Lung (tissue), 12 donors: ENCODE data around the gene HMGCS2. TPM values are rescaled to one million over a fixed set of nuclear protein-coding genes. Genes with fewer than 3 reads are reported as not detected.

ENCODE experiments used
- ATAC-seq: fragments of 200-7000 bp; cut with Tn5 transposase; one replicate; pipeline ENCODE4 v1.9.1; 2020; ENCODE audit warnings: moderate number of reproducible peaks; ENCODE audit not compliant: insufficient read depth, low FRiP score
- DNase-seq, 3 donors: peaks; one replicate each; pipeline ENCODE4 v3.0.0-alpha.2; 2013 to 2017
- H3K27ac ChIP-seq, 2 donors: one replicate each; pipeline ENCODE4 v1.5.1; 2013; ENCODE audit warnings: mild to moderate bottlenecking in 2 of 2, moderate library complexity in 2 of 2, control low read depth in 1 of 2, inconsistent platforms in 1 of 2, low read depth in 1 of 2, low read length in 1 of 2
- H3K27me3 ChIP-seq, 3 donors: one replicate each; pipeline ENCODE4 v1.5.1; 2013; ENCODE audit warnings: low read length in 2 of 3; ENCODE audit not compliant: control insufficient read depth in 3 of 3, insufficient read depth in 3 of 3
- H3K36me3 ChIP-seq, 4 donors: one replicate each; pipeline ENCODE4 v1.5.1; 2013; ENCODE audit warnings: low read length in 4 of 4, mild to moderate bottlenecking in 1 of 4, moderate library complexity in 1 of 4; ENCODE audit not compliant: control insufficient read depth in 4 of 4, insufficient read depth in 4 of 4
- H3K4me1 ChIP-seq, 5 donors: one replicate each; pipeline ENCODE4 v1.5.1; 2013; ENCODE audit warnings: low read length in 5 of 5, mild to moderate bottlenecking in 2 of 5, moderate library complexity in 1 of 5; ENCODE audit not compliant: control insufficient read depth in 5 of 5, insufficient read depth in 5 of 5
- H3K4me3 ChIP-seq: one replicate; pipeline ENCODE4 v1.5.1; 2013; ENCODE audit warnings: mild to moderate bottlenecking, control low read depth, moderate library complexity
- H3K9ac ChIP-seq, 2 donors: one replicate each; pipeline ENCODE4 v1.5.1; 2013; ENCODE audit warnings: low read length in 2 of 2, control low read depth in 1 of 2; ENCODE audit not compliant: insufficient read depth in 1 of 2
- H3K9me3 ChIP-seq, 4 donors: one replicate each; pipeline ENCODE4 v1.5.1; 2013; ENCODE audit warnings: low read length in 3 of 4, mild to moderate bottlenecking in 1 of 4, moderate library complexity in 1 of 4; ENCODE audit not compliant: control insufficient read depth in 4 of 4, insufficient read depth in 3 of 4
- CTCF ChIP-seq: IDR thresholded peaks from 2 replicates; pipeline ENCODE4 v1.5.1; 2012; ENCODE audit warnings: mild to moderate bottlenecking; ENCODE audit errors: control extremely low read depth, extremely low read depth
- WGBS, 2 donors: extraction: QIAGEN DNeasy Blood & Tissue Kit; methylation state at CpG; one replicate each; pipeline ENCODE4 v1.1.7; 2013; 5-methylcytosine and 5-hydroxymethylcytosine counted together
- polyA plus RNA-seq, 2 donors: library from polyadenylated mRNA; stranded (reverse); fragments of 200-250 nt; gene quantifications; one replicate each; pipeline ENCODE4 v1.2.1, GENCODE V29; 2013
- total RNA-seq, 2 donors: library from RNA; depleted of rRNA in 1 of 2; stranded (reverse); fragments of >200 nt in 1 of 2; gene quantifications; one replicate each; pipeline ENCODE4 v1.2.1, GENCODE V29; 2014 to 2021
- donor health status: control.
- donor health status: control.
- donor health status: Bipolar disorder and iron deficiency.
- donor health status: healthy.
- donor health status: DM: yes; HTN: yes; CAD: no.

Gene HMGCS2
- total and polyA plus RNA-seq, 4 donors: 0.28 to 4.2 (median 0.52) TPM; not detected in 1

- Histone ChIP-seq H3K27me3 (no peaks in the 10 kb centered on the region), H3K36me3 (no peaks in the 10 kb centered on the region), H3K4me3 (no peak overlapping the region), H3K9me3 (no peaks in the 10 kb centered on the region), H3K27ac (no peak overlapping the region), H3K9ac (no peak overlapping the region), H3K4me1 (no peaks in the 10 kb centered on the region)
- DNase-seq (no peak), ATAC-seq (no peak)
- 82 to 90% methylated on average over 3 of the region's 3 CpGs for WGBS, 2 donors
- TF ChIP-seq CTCF: no peak
These were observed 46.7 kb upstream of the HMGCS2 start for GRCh38 chr1:119815361-119815760.

DNA sequence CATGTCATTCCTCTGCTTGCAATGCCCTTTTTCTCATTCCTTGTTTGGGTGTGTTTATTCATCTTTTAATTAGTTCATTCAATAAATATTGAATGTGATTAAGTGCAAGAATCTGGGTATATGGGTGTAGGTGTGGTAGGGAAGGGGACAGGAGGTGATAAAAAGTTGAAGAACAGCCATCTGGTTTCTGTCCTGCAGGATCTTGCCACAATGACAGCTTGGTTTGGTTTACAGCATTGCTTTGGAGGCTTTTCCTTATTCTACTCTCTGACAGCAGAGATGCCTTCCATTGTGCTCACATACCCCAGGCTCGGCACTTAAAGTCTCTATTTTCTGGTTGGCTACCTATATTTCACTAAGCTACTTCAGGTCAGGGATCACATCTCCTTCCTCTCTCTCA lies 45.6 kb upstream of the HMGCS2 start:
- H3K36me3 ChIP-seq: no peaks in the 10 kb centered on the region
- H3K27me3 ChIP-seq: no peaks in the 10 kb centered on the region
- TF ChIP-seq CTCF: no peak
- H3K9ac ChIP-seq: no peak overlapping the region
- WGBS, 2 donors: 78 to 90% methylated on average over 1 of the region's 1 CpG
- no peaks in the 10 kb centered on the region for H3K9me3 ChIP-seq
- no peak for DNase-seq
- H3K4me3 ChIP-seq: no peak overlapping the region
- no peaks in the 10 kb centered on the region for H3K4me1 ChIP-seq
- no peak for ATAC-seq
- H3K27ac ChIP-seq: no peak overlapping the region

GRCh38 chr1:119811985-119812557 lies 43.4 kb upstream of the HMGCS2 start:
- 84 to 90% methylated on average over 2 of the region's 2 CpGs for WGBS, 2 donors
- H3K36me3 ChIP-seq: no peaks in the 10 kb centered on the region
- peaks cover 0 to 2% (median 0%) of the 10 kb centered on the region in 3 donors for H3K27me3 ChIP-seq
- ATAC-seq (no peak), DNase-seq (no peak)
- no peak for TF ChIP-seq CTCF
- no peak overlapping the region for H3K27ac ChIP-seq
- no peaks in the 10 kb centered on the region for H3K4me1 ChIP-seq
- H3K9ac ChIP-seq: no peak overlapping the region
- no peak overlapping the region for H3K4me3 ChIP-seq
- no peaks in the 10 kb centered on the region for H3K9me3 ChIP-seq

GRCh38 chr1:119811387-119811786 lies 42.7 kb upstream of the HMGCS2 start, which contains the start of gene REG4:
TSS of gene REG4 (minus strand) at chr1:119811460. CDS start at chr1:119808769, 2,691 bp downstream.
- no peak for TF ChIP-seq CTCF
- no peak within 1 kb of the TSS for H3K9ac ChIP-seq
- H3K9me3 ChIP-seq: no peaks in the 10 kb centered on the region
- H3K4me3 ChIP-seq: no peak within 1 kb of the TSS
- ATAC-seq (no peak), DNase-seq (no peak)
- 82 to 89% methylated on average over 7 of the region's 7 CpGs for WGBS, 2 donors
- H3K4me1 ChIP-seq: no peaks in the 10 kb centered on the region
- peaks cover 0 to 2% (median 0%) of the 10 kb centered on the region in 3 donors for H3K27me3 ChIP-seq
- no peaks in the 10 kb centered on the region for H3K36me3 ChIP-seq
- H3K27ac ChIP-seq: no peak within 1 kb of the TSS
